GM18858 (cell line): ENCODE data around the gene ERCC4.

Source experiments
- ATAC-seq: cut with Tn5 transposase; IDR thresholded peaks from one replicate; pipeline ENCODE4 v1.9.1; 2021; ENCODE audit not compliant: unreplicated experiment

Gene ERCC4

GRCh38 chr16:13988038-13988437, 68.1 kb downstream of the ERCC4 start:
- no peak for ATAC-seq

- ATAC-seq: no peak
These were observed 72.4 kb downstream of the ERCC4 start for GRCh38 chr16:13992322-13992721.

- no peak for ATAC-seq
These were observed 73.0 kb downstream of the ERCC4 start for GRCh38 chr16:13992976-13993375.

GRCh38 chr16:13994239-13995106, 74.5 kb downstream of the ERCC4 start:
- no peak for ATAC-seq

- no peak for ATAC-seq
These were observed 75.2 kb downstream of the ERCC4 start for GRCh38 chr16:13995194-13995593.

- no peak for ATAC-seq
These were observed 76.9 kb downstream of the ERCC4 start for GRCh38 chr16:13996778-13997288.

GRCh38 chr16:13997526-13997925, 77.6 kb downstream of the ERCC4 start:
- no peak for ATAC-seq

GRCh38 chr16:13997933-13998332, 78.0 kb downstream of the ERCC4 start:
- peak; percentile 75 for ATAC-seq

- ATAC-seq: no peak
These were observed 79.3 kb downstream of the ERCC4 start for GRCh38 chr16:13999071-13999894.

GRCh38 chr16:13999895-14000425, 80.0 kb downstream of the ERCC4 start:
- ATAC-seq: no peak

- no peak for ATAC-seq
These were observed 81.6 kb downstream of the ERCC4 start for GRCh38 chr16:14001521-14001920.
